HepG2 (cell line): ENCODE measurements around the gene NAGK.

Source experiments
- ELF4 ChIP-seq: sonication (generic); formaldehyde crosslinking; IDR thresholded peaks from 2 replicates; pipeline ENCODE4 v1.5.0; 2020; ENCODE audit warnings: missing genetic modification reagents, mild to moderate bottlenecking, moderate library complexity, borderline replicate concordance
- FOSL2 ChIP-seq: sonication (generic); formaldehyde crosslinking; IDR thresholded peaks from 2 replicates; pipeline ENCODE4 v1.4.0; 2020; ENCODE audit warnings: missing genetic modification reagents
- PITX1 ChIP-seq: sonication (generic); formaldehyde crosslinking; IDR thresholded peaks from 2 replicates; pipeline ENCODE4 v1.5.1; 2020; ENCODE audit warnings: mild to moderate bottlenecking, missing genetic modification reagents
- PRDM4 ChIP-seq: sonication (generic); formaldehyde crosslinking; IDR thresholded peaks from 2 replicates; pipeline ENCODE4 v1.9.0; 2021; ENCODE audit warnings: missing genetic modification reagents, borderline replicate concordance
- ZNF33B ChIP-seq: sonication (generic); formaldehyde crosslinking; IDR thresholded peaks from 2 replicates; pipeline ENCODE4 v1.5.1; 2020; ENCODE audit warnings: mild to moderate bottlenecking, missing genetic modification reagents
- TF ChIP-seq, protein P1 (sequence below): sonication (generic); formaldehyde crosslinking; IDR thresholded peaks from 2 replicates; pipeline ENCODE4 v1.5.0; 2020; ENCODE audit warnings: mild to moderate bottlenecking, missing genetic modification reagents, moderate library complexity

DNA sequence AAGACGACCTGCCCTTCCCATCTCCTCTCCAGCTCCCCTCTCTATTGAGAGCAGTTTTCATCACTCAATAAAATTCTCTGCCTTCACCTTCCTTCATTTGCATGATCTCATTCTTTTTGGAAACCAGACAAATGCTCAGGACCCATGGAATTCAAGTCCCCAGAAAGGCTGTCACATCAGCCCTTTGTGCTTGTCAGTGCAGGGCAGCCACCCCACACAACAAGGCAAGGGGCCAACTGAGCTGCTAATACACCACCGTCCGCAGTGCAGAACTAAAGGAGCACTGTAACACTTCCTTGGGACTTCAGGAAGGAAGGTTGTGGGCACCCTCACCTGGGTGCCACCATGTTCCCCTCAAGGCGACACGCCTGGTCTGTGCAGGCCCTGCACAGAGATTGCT, 35.4 kb downstream of the NAGK start:
- TF ChIP-seq, protein P1, sequence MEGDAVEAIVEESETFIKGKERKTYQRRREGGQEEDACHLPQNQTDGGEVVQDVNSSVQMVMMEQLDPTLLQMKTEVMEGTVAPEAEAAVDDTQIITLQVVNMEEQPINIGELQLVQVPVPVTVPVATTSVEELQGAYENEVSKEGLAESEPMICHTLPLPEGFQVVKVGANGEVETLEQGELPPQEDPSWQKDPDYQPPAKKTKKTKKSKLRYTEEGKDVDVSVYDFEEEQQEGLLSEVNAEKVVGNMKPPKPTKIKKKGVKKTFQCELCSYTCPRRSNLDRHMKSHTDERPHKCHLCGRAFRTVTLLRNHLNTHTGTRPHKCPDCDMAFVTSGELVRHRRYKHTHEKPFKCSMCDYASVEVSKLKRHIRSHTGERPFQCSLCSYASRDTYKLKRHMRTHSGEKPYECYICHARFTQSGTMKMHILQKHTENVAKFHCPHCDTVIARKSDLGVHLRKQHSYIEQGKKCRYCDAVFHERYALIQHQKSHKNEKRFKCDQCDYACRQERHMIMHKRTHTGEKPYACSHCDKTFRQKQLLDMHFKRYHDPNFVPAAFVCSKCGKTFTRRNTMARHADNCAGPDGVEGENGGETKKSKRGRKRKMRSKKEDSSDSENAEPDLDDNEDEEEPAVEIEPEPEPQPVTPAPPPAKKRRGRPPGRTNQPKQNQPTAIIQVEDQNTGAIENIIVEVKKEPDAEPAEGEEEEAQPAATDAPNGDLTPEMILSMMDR (CRISPR knock-in tag) = no peak
- no peak for TF ChIP-seq PITX1 (CRISPR knock-in tag)
- TF ChIP-seq ELF4 (CRISPR knock-in tag) = no peak
- TF ChIP-seq FOSL2 (CRISPR knock-in tag) = no peak
- TF ChIP-seq PRDM4 = no peak
- no peak for TF ChIP-seq ZNF33B (CRISPR knock-in tag)
